Fibroblast of skin of left biceps (primary cell): Measurements from ENCODE around the gene GZMM.

Source experiments
- DNase-seq, 2 experiments: peaks; one replicate each; pipeline ENCODE4 v3.0.0-alpha.2; 2013; ENCODE audit warnings: low read depth in 2 of 2

Gene GZMM

DNA sequence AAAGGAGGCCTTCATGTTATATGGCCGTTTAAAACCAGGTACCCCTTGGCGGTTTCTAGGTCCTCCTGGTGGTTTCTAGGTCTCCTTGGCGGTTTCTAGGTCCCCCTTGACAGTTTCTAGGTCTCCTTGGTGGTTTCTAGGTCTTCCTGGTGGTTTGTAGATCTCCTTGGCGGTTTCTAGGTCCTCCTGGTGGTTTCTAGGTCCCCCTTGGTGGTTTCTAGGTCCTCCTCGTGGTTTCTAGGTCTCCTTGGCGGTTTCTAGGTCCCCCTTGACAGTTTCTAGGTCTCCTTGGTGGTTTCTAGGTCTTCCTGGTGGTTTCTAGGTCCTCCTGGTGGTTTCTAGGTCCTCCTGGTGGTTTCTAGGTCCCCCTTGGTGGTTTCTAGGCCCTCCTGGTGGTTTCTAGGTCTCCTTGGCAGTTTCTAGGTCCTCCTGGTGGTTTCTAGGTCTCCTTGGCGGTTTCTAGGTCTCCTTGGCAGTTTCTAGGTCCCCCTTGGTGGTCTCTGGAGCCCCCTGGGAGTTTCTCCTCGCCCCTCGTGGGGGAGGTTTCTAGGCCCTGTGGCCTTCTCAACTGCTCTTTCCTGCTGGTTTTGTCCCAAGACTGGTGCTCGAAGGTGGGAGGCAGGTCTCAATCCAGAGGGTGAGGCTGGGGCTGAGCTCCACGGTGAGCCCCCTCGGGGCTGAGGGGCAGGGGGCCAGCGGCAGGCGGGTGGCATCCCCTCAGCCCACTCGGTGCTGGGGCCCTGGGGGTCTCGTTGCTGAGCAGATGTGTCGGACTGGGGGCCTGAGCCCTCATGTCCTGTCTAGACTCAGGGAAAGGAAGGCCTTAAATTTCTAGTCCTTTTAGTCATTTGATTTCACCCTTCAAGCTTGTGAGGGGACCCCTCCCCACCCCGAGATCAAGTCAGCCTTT lies 53.8 kb downstream of the GZMM start:
- no peak for DNase-seq
